Heart right ventricle (tissue), 16 donors: ENCODE results near the gene NTHL1. TPM values are rescaled to one million over a fixed set of nuclear protein-coding genes. Genes with fewer than 3 reads are reported as not detected.
A peak's percentile ranks its signal among the peaks of the same experiment; 100 is the strongest.

Experiments
- ATAC-seq, 8 donors: fragments of 200-7000 bp; cut with Tn5 transposase; one replicate each; pipeline ENCODE4 v1.9.1; 2020; ENCODE audit warnings: mild to moderate bottlenecking in 8 of 8, moderate library complexity in 8 of 8, moderate number of reproducible peaks in 1 of 8
- DNase-seq, 2 donors: peaks; one replicate each; pipeline ENCODE4 v3.0.0-alpha.2; 2020
- H3K27ac ChIP-seq, 10 donors: fragments of 200-600 bp; sonication (generic) in 2 of 10; one replicate each; pipeline versions ENCODE4 v1.5.0 to v1.8.0; 2020 to 2022; ENCODE audit warnings: mild to moderate bottlenecking in 3 of 10
- H3K27me3 ChIP-seq, 7 donors: fragments of 200-600 bp; one replicate each; pipeline ENCODE4 v1.8.0; 2021 to 2022; ENCODE audit warnings: mild to moderate bottlenecking in 2 of 7
- H3K36me3 ChIP-seq, 9 donors: fragments of 200-600 bp; sonication (generic) in 1 of 9; one replicate each; pipeline versions ENCODE4 v1.5.0 to v1.8.0; 2020 to 2022; ENCODE audit warnings: mild to moderate bottlenecking in 2 of 9
- H3K4me1 ChIP-seq, 9 donors: fragments of 200-600 bp; sonication (generic) in 1 of 9; one replicate each; pipeline versions ENCODE4 v1.5.0 to v1.8.0; 2020 to 2022; ENCODE audit warnings: mild to moderate bottlenecking in 4 of 9
- H3K4me3 ChIP-seq, 10 donors: fragments of 200-600 bp; sonication (generic) in 2 of 10; one replicate each; pipeline versions ENCODE4 v1.5.0 to v1.8.0; 2020 to 2022; ENCODE audit warnings: mild to moderate bottlenecking in 7 of 10, moderate library complexity in 2 of 10
- H3K9me3 ChIP-seq, 11 donors: fragments of 200-600 bp in 10 of 11; sonication (generic) in 2 of 11; one replicate each; pipeline versions ENCODE4 v1.5.0 to v1.8.0; 2013 to 2022; ENCODE audit warnings: mild to moderate bottlenecking in 2 of 11, control low read depth in 1 of 11, moderate library complexity in 1 of 11
- WGBS, 2 donors: extraction: QIAGEN DNeasy Blood & Tissue Kit; methylation state at CpG; one replicate each; pipeline ENCODE4 v1.1.7; 2013; ENCODE audit warnings: inconsistent platforms in 1 of 2; 5-methylcytosine and 5-hydroxymethylcytosine counted together
- intact Hi-C, 10 donors: fragments of 100-400 bp; cut with DNase I; formaldehyde crosslinking; loops; one replicate each; pipeline versions ENCODE4 v1.11.1 to v1.14.2; 2022
- microRNA-seq, 2 donors: library from miRNA; unstranded; fragments of <30 nt; microRNA quantifications; one replicate each; pipeline ENCODE4 v1.2.0, GENCODE V29; 2021
- polyA plus RNA-seq, 2 donors: library from polyadenylated mRNA; stranded (reverse); fragments of 200-250 nt; gene quantifications; one replicate each; pipeline ENCODE4 v1.2.3, GENCODE V29; 2013
- total RNA-seq, 10 donors: library from RNA; stranded (reverse); fragmentation: NEBNext Ultra II Directional in 3 of 10; extraction: Animal tissue kit (Norgen Biotek cat#: 25700) in 3 of 10; gene quantifications; one replicate each; pipeline versions ENCODE4 v1.2.1 to v1.2.4, GENCODE V29; 2021 to 2023
- TF ChIP-seq, protein P1 (sequence below), 9 donors: fragments of 200-600 bp; sonication (generic) in 2 of 9; IDR thresholded peaks; one replicate each; pipeline versions ENCODE4 v1.5.0 to v1.8.0; 2021 to 2022; ENCODE audit warnings: antibody characterized with exemption in 9 of 9, mild to moderate bottlenecking in 5 of 9, moderate library complexity in 1 of 9
- donor health status: Arrhythmogenic right ventricular cardiomyopathy.
- donor health status: ischemic (EF 13 %, LVEDD 7.1; RV severe dilation, severe dysfunction).
- donor health status: healthy with polysubstance abuse.
- donor health status: DM: no; HTN: yes; CAD: no.
- donor health status: DM: no; HTN: no; CAD: no.
- donor health status: ischemic (EF 25% LVEDD 6.9; RV normal size, moderate dysfunction).
- donor health status: ischemic (EF 25% LVEDD 5.7; RV mildly dilated, moderate dysfunction).
- donor health status: healthy.
- donor health status: DM: yes; HTN: yes; CAD: no.
- donor health status: Ischemic cardiomyopathy.
- donor health status: ischemic (EF 35%, LVEDD 5.7; RV mildly dilated, moderate dysfunction).
- donor health status: nonischemic (EF 11% LVEDD 7.7; RV severe dilation, severe dysfunction).
- donor health status: DM: yes; HTN: yes; CAD: no.
- donor health status: PGD.
- donor health status: ischemic (EF 29% LVEDD 5.4; RV normal size, mild dysfunction).
- donor health status: nonischemic (EF 23%, LVEDD 6.1; RV moderate dilation, normal function).

Gene NTHL1
- total and polyA plus RNA-seq, 12 donors = 9.8 to 51.9 (median 13.9) TPM

- Histone ChIP-seq H3K4me3 (peak overlapping the region in 9 of 10 donors; percentile 31 to 60 (median 50)), H3K4me1 (peaks cover 5 to 27% (median 22%) of the 10 kb centered on the region in 9 donors), H3K36me3 (peaks cover 0 to 13% (median under 1%) of the 10 kb centered on the region in 9 donors), H3K9me3 (no peaks in the 10 kb centered on the region), H3K27ac (peak overlapping the region in 2 of 10 donors; percentile 14 to 77), H3K27me3 (peaks cover 12 to 40% (median 36%) of the 10 kb centered on the region in 7 donors)
- TF ChIP-seq, protein P1, sequence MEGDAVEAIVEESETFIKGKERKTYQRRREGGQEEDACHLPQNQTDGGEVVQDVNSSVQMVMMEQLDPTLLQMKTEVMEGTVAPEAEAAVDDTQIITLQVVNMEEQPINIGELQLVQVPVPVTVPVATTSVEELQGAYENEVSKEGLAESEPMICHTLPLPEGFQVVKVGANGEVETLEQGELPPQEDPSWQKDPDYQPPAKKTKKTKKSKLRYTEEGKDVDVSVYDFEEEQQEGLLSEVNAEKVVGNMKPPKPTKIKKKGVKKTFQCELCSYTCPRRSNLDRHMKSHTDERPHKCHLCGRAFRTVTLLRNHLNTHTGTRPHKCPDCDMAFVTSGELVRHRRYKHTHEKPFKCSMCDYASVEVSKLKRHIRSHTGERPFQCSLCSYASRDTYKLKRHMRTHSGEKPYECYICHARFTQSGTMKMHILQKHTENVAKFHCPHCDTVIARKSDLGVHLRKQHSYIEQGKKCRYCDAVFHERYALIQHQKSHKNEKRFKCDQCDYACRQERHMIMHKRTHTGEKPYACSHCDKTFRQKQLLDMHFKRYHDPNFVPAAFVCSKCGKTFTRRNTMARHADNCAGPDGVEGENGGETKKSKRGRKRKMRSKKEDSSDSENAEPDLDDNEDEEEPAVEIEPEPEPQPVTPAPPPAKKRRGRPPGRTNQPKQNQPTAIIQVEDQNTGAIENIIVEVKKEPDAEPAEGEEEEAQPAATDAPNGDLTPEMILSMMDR (IDR thresholded peaks at IDR 0.05) = no peak
- DNase-seq = no peak
- intact Hi-C loops = no loop called here
- ATAC-seq = peak in 2 of 8 donors; percentile 2 to 10
- 13 to 16% methylated on average over 22 of the region's 22 CpGs for WGBS, 2 donors
Measured at GRCh38 chr16:1991588-1991947, 56.1 kb downstream of the NTHL1 start.

DNA sequence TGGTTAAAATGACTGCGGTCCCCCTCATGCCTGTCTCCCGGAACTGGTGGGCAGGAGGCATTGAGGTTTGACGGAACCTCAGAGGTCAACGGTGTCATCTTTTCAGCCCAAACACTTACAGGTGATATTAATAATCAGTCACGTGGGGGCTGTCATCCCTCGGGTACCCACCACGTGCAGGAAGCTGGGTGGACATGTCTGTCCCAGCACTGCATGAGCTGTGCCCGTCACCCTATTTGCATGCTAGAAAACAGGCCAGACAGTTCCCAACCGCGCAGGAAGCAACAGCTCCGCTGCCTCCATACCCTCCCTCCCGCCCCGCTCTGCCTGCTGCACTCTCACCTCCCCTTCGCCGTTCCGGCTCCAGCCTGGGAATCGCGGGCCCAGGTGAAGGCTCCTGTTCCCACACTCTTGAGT is 56.5 kb downstream of the NTHL1 start:
- WGBS, 2 donors = 7 to 10% methylated on average over 18 of the region's 18 CpGs
- intact Hi-C loops = no loop called here
- H3K36me3 ChIP-seq = peaks cover 0 to 13% (median 5%) of the 10 kb centered on the region in 9 donors
- peak in 1 of 2 donors; percentile 24 for DNase-seq
- H3K4me3 ChIP-seq = peak overlapping the region in 2 of 10 donors; percentile 53 to 60
- no peaks in the 10 kb centered on the region for H3K9me3 ChIP-seq
- no peak overlapping the region for H3K27ac ChIP-seq
- peaks cover 5 to 27% (median 22%) of the 10 kb centered on the region in 9 donors for H3K4me1 ChIP-seq
- H3K27me3 ChIP-seq = peaks cover 12 to 40% (median 36%) of the 10 kb centered on the region in 7 donors
- ATAC-seq = peak in 3 of 8 donors; percentile 7 to 19 (median 18)
- TF ChIP-seq, protein P1 (IDR thresholded peaks at IDR 0.05) = no peak

DNA sequence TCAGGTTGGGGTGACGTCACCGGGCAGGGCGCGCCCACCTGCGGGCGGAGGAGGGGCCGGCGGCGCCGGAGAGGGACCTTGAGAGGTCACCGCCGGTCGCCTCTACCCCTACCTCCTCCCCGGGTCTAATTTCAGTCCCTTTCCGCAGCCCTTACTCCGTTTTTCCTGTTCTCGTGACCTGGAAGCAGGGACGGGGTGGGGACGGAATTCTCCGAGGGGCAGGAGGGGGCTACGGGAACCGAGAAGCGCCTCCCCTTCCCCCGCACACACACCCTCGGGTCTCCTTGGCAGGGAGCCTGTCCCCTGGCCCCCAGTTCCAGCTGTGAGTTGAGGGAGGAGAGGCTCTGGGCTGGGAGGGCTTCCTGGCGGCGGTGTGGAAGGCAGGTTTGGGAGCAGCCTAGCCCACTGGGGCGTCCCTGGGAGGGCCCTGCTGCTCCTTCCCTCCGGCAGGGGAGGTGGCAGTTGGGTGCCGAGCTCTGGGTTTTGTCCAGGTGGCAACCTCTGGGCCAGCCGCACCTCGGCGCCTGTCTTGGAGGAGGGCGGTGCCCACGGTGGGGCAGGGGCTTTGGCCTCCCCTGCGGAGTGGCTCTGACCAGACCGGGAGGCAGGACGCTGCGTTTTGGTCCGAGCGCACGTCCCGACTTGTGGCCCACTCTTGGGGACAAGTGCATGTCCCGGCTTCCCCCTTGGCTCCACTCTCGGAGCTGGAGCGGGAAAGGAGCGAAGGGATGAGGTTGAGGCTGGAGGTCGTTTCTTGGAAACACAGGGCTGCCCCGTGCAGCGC is 57.1 kb downstream of the NTHL1 start:
- H3K4me1 ChIP-seq = peaks cover 5 to 28% (median 22%) of the 10 kb centered on the region in 9 donors
- intact Hi-C loops = no loop called here
- DNase-seq (peak in 1 of 2 donors; percentile 20), ATAC-seq (no peak)
- H3K36me3 ChIP-seq = peaks cover 0 to 19% (median 11%) of the 10 kb centered on the region in 9 donors
- no peaks in the 10 kb centered on the region for H3K9me3 ChIP-seq
- TF ChIP-seq, protein P1 (IDR thresholded peaks at IDR 0.05) = no peak
- peak overlapping the region in 5 of 10 donors; percentile 10 to 60 (median 24) for H3K4me3 ChIP-seq
- 2% methylated on average over 50 of the region's 50 CpGs for WGBS, 2 donors
- H3K27me3 ChIP-seq = peaks cover 12 to 40% (median 36%) of the 10 kb centered on the region in 7 donors
- no peak overlapping the region for H3K27ac ChIP-seq

DNA sequence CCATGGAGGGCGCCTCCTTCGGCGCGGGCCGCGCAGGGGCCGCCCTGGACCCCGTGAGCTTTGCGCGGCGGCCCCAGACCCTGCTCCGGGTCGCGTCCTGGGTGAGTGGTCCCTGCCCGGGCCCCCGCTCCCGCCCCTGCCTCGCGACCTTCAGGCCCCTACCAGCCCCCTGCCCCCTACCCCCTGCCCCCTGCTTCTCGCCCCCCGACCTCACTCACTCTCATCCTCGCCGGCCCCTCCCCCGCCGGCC is 57.6 kb downstream of the NTHL1 start:
- DNase-seq = no peak
- Histone ChIP-seq H3K27ac (no peak overlapping the region), H3K4me1 (peaks cover 6 to 33% (median 24%) of the 10 kb centered on the region in 9 donors), H3K4me3 (peak overlapping the region in 5 of 10 donors; percentile 10 to 60 (median 24)), H3K27me3 (peaks cover 12 to 40% (median 36%) of the 10 kb centered on the region in 7 donors), H3K9me3 (no peaks in the 10 kb centered on the region), H3K36me3 (peaks cover 0 to 23% (median 12%) of the 10 kb centered on the region in 9 donors)
- WGBS, 2 donors = 0 to 1% methylated on average over 18 to 25 of the region's 25 CpGs
- no peak for ATAC-seq
- TF ChIP-seq, protein P1 (IDR thresholded peaks at IDR 0.05) = no peak
- intact Hi-C loops = no loop called here

Small RNAs within 50 kb of the gene (microRNA-seq; reads per million reads assigned to microRNA genes)
- gene MIR1225 = 0 to 1.8 reads per million in 2 donors

Other genes with a start within 250 kb of the NTHL1 start
- gene HAGH, start 221.0 kb downstream of the NTHL1 start, total RNA-seq = 100 to 1,000 TPM; 115 to 179 (median 161) TPM
- gene HAGH, start 221.0 kb downstream of the NTHL1 start, polyA plus RNA-seq = 100 to 1,000 TPM; 146 to 172 TPM
- 10 to 100 TPM; 16.2 to 47.6 (median 28.6) TPM for gene FAHD1, start 220.6 kb downstream of the NTHL1 start, total RNA-seq
- 10 to 100 TPM; 31.8 to 32.3 TPM for gene FAHD1, start 220.6 kb downstream of the NTHL1 start, polyA plus RNA-seq
- not detected for gene MEIOB, start 175.7 kb downstream of the NTHL1 start, total RNA-seq
- not detected for gene MEIOB, start 175.7 kb downstream of the NTHL1 start, polyA plus RNA-seq
- not detected for gene HS3ST6, start 129.4 kb downstream of the NTHL1 start, total RNA-seq
- under 1 TPM in 1 of 2 donors, not detected in 1; 0.03 TPM for gene HS3ST6, start 129.4 kb downstream of the NTHL1 start, polyA plus RNA-seq
- gene MSRB1, start 104.6 kb downstream of the NTHL1 start, total RNA-seq = 10 to 100 TPM; 24.6 to 53.7 (median 34.3) TPM
- gene MSRB1, start 104.6 kb downstream of the NTHL1 start, polyA plus RNA-seq = 10 to 100 TPM; 41.4 to 82.2 TPM
- gene RPL3L, start 93.1 kb downstream of the NTHL1 start, total RNA-seq = 100 to 1,000 TPM; 173 to 282 (median 254) TPM
- gene RPL3L, start 93.1 kb downstream of the NTHL1 start, polyA plus RNA-seq = 100 to 1,000 TPM; 124 to 164 TPM
- 100 to 1,000 TPM; 375 to 755 (median 559) TPM for gene NDUFB10, start 88.3 kb downstream of the NTHL1 start, total RNA-seq
- gene NDUFB10, start 88.3 kb downstream of the NTHL1 start, polyA plus RNA-seq = 1,000 to 10,000 TPM in 1 of 2 donors, 100 to 1,000 TPM in 1; 824 to 1,046 TPM
- 1,000 to 10,000 TPM in 3 of 10 donors, 100 to 1,000 TPM in 7; 691 to 1,555 (median 813) TPM for gene RPS2, start 83.0 kb downstream of the NTHL1 start, total RNA-seq
- 1,000 to 10,000 TPM; 1,955 to 3,593 TPM for gene RPS2, start 83.0 kb downstream of the NTHL1 start, polyA plus RNA-seq
- not detected for gene RNF151, start 81.0 kb downstream of the NTHL1 start, total RNA-seq
- not detected for gene RNF151, start 81.0 kb downstream of the NTHL1 start, polyA plus RNA-seq
- gene TBL3, start 75.8 kb downstream of the NTHL1 start, total RNA-seq = 10 to 100 TPM; 18.5 to 26.7 (median 21.9) TPM
- 10 to 100 TPM; 57.4 to 71.1 TPM for gene TBL3, start 75.8 kb downstream of the NTHL1 start, polyA plus RNA-seq
- gene NOXO1, start 66.4 kb downstream of the NTHL1 start, total RNA-seq = not detected
- gene NOXO1, start 66.4 kb downstream of the NTHL1 start, polyA plus RNA-seq = under 1 TPM; 0.09 to 0.29 TPM
- 10 to 100 TPM; 14.7 to 30.2 (median 24.5) TPM for gene GFER, start 63.6 kb downstream of the NTHL1 start, total RNA-seq
- 10 to 100 TPM; 37.5 to 65.6 TPM for gene GFER, start 63.6 kb downstream of the NTHL1 start, polyA plus RNA-seq
- under 1 TPM in 8 of 10 donors, not detected in 2; 0.15 to 0.62 (median 0.28) TPM for gene SYNGR3, start 57.9 kb downstream of the NTHL1 start, total RNA-seq
- gene SYNGR3, start 57.9 kb downstream of the NTHL1 start, polyA plus RNA-seq = 1 to 10 TPM in 1 of 2 donors, under 1 TPM in 1; 0.51 to 2.5 TPM
- gene ZNF598, start 38.0 kb downstream of the NTHL1 start, total RNA-seq = 10 to 100 TPM in 9 of 10 donors, 1 to 10 TPM in 1; 9.5 to 24.7 (median 14.2) TPM
- gene ZNF598, start 38.0 kb downstream of the NTHL1 start, polyA plus RNA-seq = 10 to 100 TPM; 12.6 to 25.3 TPM
- under 1 TPM in 1 of 10 donors, not detected in 9; 0.39 TPM for gene NPW, start 28.0 kb downstream of the NTHL1 start, total RNA-seq
- gene NPW, start 28.0 kb downstream of the NTHL1 start, polyA plus RNA-seq = under 1 TPM in 1 of 2 donors, not detected in 1; 0.54 TPM
- 100 to 1,000 TPM in 9 of 10 donors, 10 to 100 TPM in 1; 94.3 to 429 (median 146) TPM for gene NHERF2, start 20.9 kb downstream of the NTHL1 start, total RNA-seq
- 100 to 1,000 TPM; 314 to 640 TPM for gene NHERF2, start 20.9 kb downstream of the NTHL1 start, polyA plus RNA-seq
- gene TSC2, start 151 bp upstream of the NTHL1 start, total RNA-seq = 10 to 100 TPM; 54.7 to 87.0 (median 71.5) TPM
- 10 to 100 TPM; 28.8 to 83.3 TPM for gene TSC2, start 151 bp upstream of the NTHL1 start, polyA plus RNA-seq
- gene PKD1, start 88.1 kb upstream of the NTHL1 start, total RNA-seq = 100 to 1,000 TPM in 6 of 10 donors, 10 to 100 TPM in 4; 79.3 to 122 (median 104) TPM
- gene PKD1, start 88.1 kb upstream of the NTHL1 start, polyA plus RNA-seq = 100 to 1,000 TPM in 1 of 2 donors, 10 to 100 TPM in 1; 76.7 to 114 TPM
- gene RAB26, start 100.8 kb upstream of the NTHL1 start, total RNA-seq = 1 to 10 TPM in 8 of 10 donors, under 1 TPM in 2; 0.74 to 4.3 (median 1.6) TPM
- 1 to 10 TPM in 1 of 2 donors, under 1 TPM in 1; 0.26 to 6.4 TPM for gene RAB26, start 100.8 kb upstream of the NTHL1 start, polyA plus RNA-seq
- gene TRAF7, start 107.9 kb upstream of the NTHL1 start, total RNA-seq = 10 to 100 TPM; 16.9 to 44.9 (median 23.8) TPM
- gene TRAF7, start 107.9 kb upstream of the NTHL1 start, polyA plus RNA-seq = 10 to 100 TPM; 14.6 to 28.2 TPM
- gene CASKIN1, start 148.8 kb upstream of the NTHL1 start, total RNA-seq = 1 to 10 TPM in 5 of 10 donors, under 1 TPM in 5; 0.24 to 6.0 (median 1.1) TPM
- 1 to 10 TPM in 1 of 2 donors, under 1 TPM in 1; 0.33 to 3.4 TPM for gene CASKIN1, start 148.8 kb upstream of the NTHL1 start, polyA plus RNA-seq
- 10 to 100 TPM; 19.3 to 28.8 (median 23.6) TPM for gene MLST8, start 157.6 kb upstream of the NTHL1 start, total RNA-seq
- 10 to 100 TPM; 38.8 to 43.1 TPM for gene MLST8, start 157.6 kb upstream of the NTHL1 start, polyA plus RNA-seq
- 10 to 100 TPM in 1 of 10 donors, 1 to 10 TPM in 9; 4.3 to 15.6 (median 7.2) TPM for gene BRICD5, start 163.0 kb upstream of the NTHL1 start, total RNA-seq
- gene BRICD5, start 163.0 kb upstream of the NTHL1 start, polyA plus RNA-seq = 10 to 100 TPM; 14.7 to 31.7 TPM
- 10 to 100 TPM; 21.1 to 48.3 (median 25.7) TPM for gene PGP, start 167.0 kb upstream of the NTHL1 start, total RNA-seq
- gene PGP, start 167.0 kb upstream of the NTHL1 start, polyA plus RNA-seq = 10 to 100 TPM; 31.3 to 33.1 TPM
- 10 to 100 TPM in 7 of 10 donors, 1 to 10 TPM in 3; 8.4 to 16.3 (median 10.7) TPM for gene E4F1, start 175.8 kb upstream of the NTHL1 start, total RNA-seq
- 10 to 100 TPM; 22.0 to 34.8 TPM for gene E4F1, start 175.8 kb upstream of the NTHL1 start, polyA plus RNA-seq
- under 1 TPM in 9 of 10 donors, not detected in 1; 0.15 to 0.44 (median 0.30) TPM for gene DNASE1L2, start 188.6 kb upstream of the NTHL1 start, total RNA-seq
- gene DNASE1L2, start 188.6 kb upstream of the NTHL1 start, polyA plus RNA-seq = 1 to 10 TPM in 1 of 2 donors, under 1 TPM in 1; 0.49 to 1.2 TPM
- gene ECI1, start 203.8 kb upstream of the NTHL1 start, total RNA-seq = 100 to 1,000 TPM; 118 to 243 (median 153) TPM
- gene ECI1, start 203.8 kb upstream of the NTHL1 start, polyA plus RNA-seq = 100 to 1,000 TPM; 256 to 491 TPM
- 100 to 1,000 TPM; 103 to 128 (median 118) TPM for gene RNPS1, start 220.3 kb upstream of the NTHL1 start, total RNA-seq
- gene RNPS1, start 220.3 kb upstream of the NTHL1 start, polyA plus RNA-seq = 100 to 1,000 TPM in 1 of 2 donors, 10 to 100 TPM in 1; 61.7 to 136 TPM